Lower lobe of right lung (tissue), 2 donors: ENCODE measurements around the gene FUT7. TPM values are rescaled to one million over a fixed set of nuclear protein-coding genes. Genes with fewer than 3 reads are reported as not detected.

Experiments
- ATAC-seq, 2 donors: fragments of 200-7000 bp; cut with Tn5 transposase; one replicate each; pipeline ENCODE4 v1.9.1; 2020 to 2022; ENCODE audit warnings: mild to moderate bottlenecking in 2 of 2, moderate library complexity in 2 of 2
- DNase-seq: peaks from one replicate; pipeline ENCODE4 v3.0.0-alpha.2; 2020
- H3K27ac ChIP-seq: fragments of 200-600 bp; one replicate; pipeline ENCODE4 v1.8.0; 2022
- H3K27me3 ChIP-seq: fragments of 200-600 bp; one replicate; pipeline ENCODE4 v1.8.0; 2022; ENCODE audit warnings: low read depth
- H3K36me3 ChIP-seq: fragments of 200-600 bp; one replicate; pipeline ENCODE4 v1.8.0; 2022; ENCODE audit warnings: mild to moderate bottlenecking
- H3K4me1 ChIP-seq: fragments of 200-600 bp; one replicate; pipeline ENCODE4 v1.8.0; 2022
- H3K4me3 ChIP-seq: fragments of 200-600 bp; one replicate; pipeline ENCODE4 v1.8.0; 2022; ENCODE audit warnings: mild to moderate bottlenecking
- H3K9me3 ChIP-seq: fragments of 200-600 bp; one replicate; pipeline ENCODE4 v1.8.0; 2022
- CTCF ChIP-seq: fragments of 200-600 bp; IDR thresholded peaks from one replicate; pipeline ENCODE4 v1.8.0; 2022; ENCODE audit warnings: antibody characterized with exemption, mild to moderate bottlenecking
- intact Hi-C: fragments of 100-400 bp; cut with DNase I; formaldehyde crosslinking; loops from one replicate; pipeline ENCODE4 v1.11.0; 2022
- total RNA-seq: library from RNA; stranded (reverse); fragmentation: NEBNext Ultra II Directional; extraction: Animal tissue kit (Norgen Biotek cat#: 25700); gene quantifications from one replicate; pipeline ENCODE4 v1.2.1, GENCODE V29; 2021
- donor health status: DM: no; HTN: yes; CAD: no; lungs with severe emphysema.

Gene FUT7
- total RNA-seq, 1 donor from 2014 or later: 1.1 TPM

GRCh38 chr9:137049544-137050449 is 17.9 kb upstream of the FUT7 start:
- peak; percentile 48 for TF ChIP-seq CTCF
- Histone ChIP-seq H3K27ac (no peak overlapping the region), H3K4me3 (no peak overlapping the region), H3K4me1 (peaks cover 34% of the 10 kb centered on the region), H3K36me3 (no peaks in the 10 kb centered on the region), H3K27me3 (peaks cover 90% of the 10 kb centered on the region), H3K9me3 (no peaks in the 10 kb centered on the region)
- no peak for DNase-seq
- intact Hi-C loops: no loop called here
- peak; percentile 23 to 52 for ATAC-seq

- no peak for ATAC-seq
- intact Hi-C loops: no loop called here
- TF ChIP-seq CTCF: no peak
- H3K4me3 ChIP-seq: no peak overlapping the region
- H3K9me3 ChIP-seq: no peaks in the 10 kb centered on the region
- DNase-seq: no peak
- no peak overlapping the region for H3K27ac ChIP-seq
- H3K4me1 ChIP-seq: peaks cover 34% of the 10 kb centered on the region
- H3K36me3 ChIP-seq: no peaks in the 10 kb centered on the region
- H3K27me3 ChIP-seq: peaks cover 90% of the 10 kb centered on the region
Observed at GRCh38 chr9:137048655-137049543, 17.0 kb upstream of the FUT7 start.

GRCh38 chr9:137046088-137046787 is 14.3 kb upstream of the FUT7 start, which contains the start of gene NPDC1:
TSS of gene NPDC1 (minus strand) at chr9:137046177. CDS start at chr9:137045989, 188 bp downstream.
- H3K27ac ChIP-seq: peak within 1 kb of the TSS; percentile 78
- peak; percentile 90 for TF ChIP-seq CTCF
- ATAC-seq (peak; percentile 80 to 82), DNase-seq (peak; percentile 85)
- intact Hi-C loops: no loop called here
- H3K36me3 ChIP-seq: no peaks in the 10 kb centered on the region
- no peaks in the 10 kb centered on the region for H3K9me3 ChIP-seq
- peaks cover 40% of the 10 kb centered on the region for H3K4me1 ChIP-seq
- H3K27me3 ChIP-seq: peaks cover 74% of the 10 kb centered on the region
- H3K4me3 ChIP-seq: peak within 1 kb of the TSS; percentile 67

GRCh38 chr9:137045294-137046087 is 13.6 kb upstream of the FUT7 start:
- Histone ChIP-seq H3K4me1 (peaks cover 44% of the 10 kb centered on the region), H3K27ac (peak overlapping the region; percentile 78), H3K27me3 (peaks cover 66% of the 10 kb centered on the region), H3K4me3 (peak overlapping the region; percentile 67), H3K36me3 (no peaks in the 10 kb centered on the region), H3K9me3 (no peaks in the 10 kb centered on the region)
- TF ChIP-seq CTCF: no peak
- intact Hi-C loops: no loop called here
- ATAC-seq: peak in 1 of 2 donors; percentile 2
- DNase-seq: no peak
